SW 1271 (cell line): Measurements from ENCODE around the gene HYAL3.

ENCODE experiments used
- DNase-seq, 2 experiments: peaks; one replicate each; lab custom pipeline; 2025; lab: John Stamatoyannopoulos, UW

The HYAL3 gene

DNA sequence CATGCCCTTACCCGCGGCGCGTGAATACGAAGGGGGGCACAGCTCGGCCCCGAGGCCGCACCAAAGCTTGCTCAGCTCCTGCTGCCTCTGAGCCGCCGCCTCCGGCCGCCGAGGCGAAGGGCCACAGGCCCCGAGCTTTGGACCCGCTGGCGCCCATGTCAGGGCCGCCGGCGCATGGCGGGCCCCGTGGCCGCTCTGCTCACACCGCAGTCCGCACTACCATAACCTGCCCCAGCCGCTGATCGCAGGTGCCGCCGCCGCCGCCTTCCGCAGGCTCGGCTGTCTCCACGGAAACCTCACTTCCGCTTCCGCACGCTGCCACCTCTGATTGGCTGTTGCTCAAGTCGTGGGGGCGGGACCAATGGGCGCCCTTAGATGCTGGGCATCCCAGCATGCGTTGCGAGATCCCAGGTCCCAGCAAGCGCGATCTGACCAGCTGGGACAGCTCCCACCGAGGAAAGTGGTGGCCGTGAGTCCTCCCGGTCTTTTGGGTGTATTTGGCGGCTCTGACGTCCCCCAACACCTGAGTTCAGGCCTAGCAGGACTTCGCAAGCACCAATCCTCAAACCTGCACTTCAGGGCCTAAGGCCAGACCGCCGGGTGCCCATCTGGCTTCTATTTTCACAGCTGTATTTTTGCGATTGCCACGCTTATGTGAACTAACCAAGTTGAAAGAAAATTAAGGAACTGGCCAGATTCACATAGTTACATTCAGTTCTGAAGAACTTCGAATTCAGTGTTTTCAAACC lies 28.9 kb upstream of the HYAL3 start, which contains the start of gene TUSC2:
Gene TUSC2, minus strand, starts transcription at position 281 of the 749 bp plus-strand sequence. Its CDS starts 124 bp downstream, at position 157.
- DNase-seq, result peak; percentile 74 to 89

DNA sequence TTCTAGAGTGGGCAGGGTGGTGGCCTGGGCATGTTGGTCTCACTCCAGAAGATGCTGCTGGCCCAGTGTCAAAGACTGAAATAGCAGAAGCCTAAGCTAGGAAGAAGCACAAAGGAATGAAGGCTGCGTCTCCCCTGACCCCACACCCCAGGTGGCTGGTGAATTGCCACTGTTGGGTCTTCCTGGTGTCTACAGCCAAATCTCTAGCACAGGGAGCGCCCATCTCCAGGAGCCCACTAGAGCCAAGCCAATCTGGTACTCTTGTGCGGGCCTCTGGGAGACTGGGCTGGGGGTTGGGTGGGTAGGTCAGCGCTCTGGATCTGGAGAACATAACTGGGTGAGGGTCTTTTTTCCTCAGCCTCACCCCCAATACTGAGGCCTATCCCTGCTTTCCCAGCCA lies 27.9 kb upstream of the HYAL3 start:
- DNase-seq, result no peak

DNA sequence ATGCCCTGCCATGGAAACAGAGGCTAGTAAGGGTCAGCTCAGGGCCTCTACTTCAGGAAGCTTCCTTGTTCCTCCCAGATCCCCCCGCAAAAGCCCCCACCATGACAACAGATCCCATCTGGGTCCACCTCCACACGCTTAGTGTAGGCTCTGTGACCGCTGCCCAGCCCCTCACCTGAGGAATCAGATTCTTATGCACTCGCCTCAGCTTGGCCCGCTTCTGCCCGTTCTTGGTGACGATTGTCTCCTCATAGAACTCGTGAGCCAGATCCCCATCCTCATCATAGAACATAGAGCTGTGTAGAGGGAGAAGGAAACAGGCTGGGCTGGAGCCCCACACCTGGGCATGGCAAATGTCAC lies 27.0 kb upstream of the HYAL3 start:
- no peak for DNase-seq

DNA sequence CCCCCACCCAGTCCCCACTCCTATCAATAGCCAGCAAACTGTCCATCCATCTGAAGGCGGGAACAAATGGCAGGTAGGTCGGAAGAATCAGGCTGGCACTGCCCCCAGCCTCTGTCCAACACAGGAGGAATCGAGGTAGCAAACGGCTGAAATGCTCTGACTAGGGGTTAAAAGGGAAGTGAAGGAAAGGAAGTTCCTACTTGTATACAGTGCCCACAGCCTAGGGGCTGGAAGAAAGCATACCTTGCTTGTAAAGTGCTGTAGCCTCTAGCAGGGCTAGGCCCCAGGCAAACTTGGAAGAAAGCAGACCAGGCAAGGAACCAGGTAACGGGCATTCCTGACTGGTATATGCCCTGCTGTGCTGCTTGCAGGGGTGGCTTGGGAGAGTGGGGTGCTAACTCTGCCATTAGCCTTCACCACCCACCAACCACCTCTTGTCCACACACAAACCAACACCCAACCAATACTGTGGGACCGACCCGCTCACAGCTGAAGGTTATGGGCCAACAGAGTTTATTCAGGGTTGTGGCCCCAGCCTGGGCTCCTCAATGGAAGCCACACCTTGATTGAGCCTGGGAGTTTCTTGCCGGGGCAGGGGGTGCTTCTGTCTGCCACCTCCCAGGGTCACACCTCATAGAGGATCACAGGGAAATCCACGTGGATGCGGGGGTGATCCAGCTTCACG lies 26.4 kb upstream of the HYAL3 start:
- no peak for DNase-seq

DNA sequence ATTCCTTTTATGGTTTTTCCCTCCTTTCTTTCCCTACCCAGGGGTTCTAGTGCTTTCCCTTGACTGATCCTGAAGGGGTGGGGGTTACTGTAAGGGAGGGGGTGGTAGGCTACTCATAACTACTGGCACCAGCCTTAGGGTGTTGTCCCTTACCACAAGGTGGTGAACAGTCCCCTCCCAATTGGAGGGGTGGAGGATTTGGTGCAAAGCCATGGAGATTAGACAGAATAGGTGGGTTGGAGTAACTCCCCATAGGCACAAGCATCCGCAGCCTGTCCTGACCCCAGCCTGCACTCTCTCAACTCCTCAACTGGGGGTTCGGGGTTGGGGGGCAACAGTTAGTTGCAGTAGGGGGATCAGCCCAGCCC lies 25.9 kb upstream of the HYAL3 start:
- DNase-seq, result no peak

DNA sequence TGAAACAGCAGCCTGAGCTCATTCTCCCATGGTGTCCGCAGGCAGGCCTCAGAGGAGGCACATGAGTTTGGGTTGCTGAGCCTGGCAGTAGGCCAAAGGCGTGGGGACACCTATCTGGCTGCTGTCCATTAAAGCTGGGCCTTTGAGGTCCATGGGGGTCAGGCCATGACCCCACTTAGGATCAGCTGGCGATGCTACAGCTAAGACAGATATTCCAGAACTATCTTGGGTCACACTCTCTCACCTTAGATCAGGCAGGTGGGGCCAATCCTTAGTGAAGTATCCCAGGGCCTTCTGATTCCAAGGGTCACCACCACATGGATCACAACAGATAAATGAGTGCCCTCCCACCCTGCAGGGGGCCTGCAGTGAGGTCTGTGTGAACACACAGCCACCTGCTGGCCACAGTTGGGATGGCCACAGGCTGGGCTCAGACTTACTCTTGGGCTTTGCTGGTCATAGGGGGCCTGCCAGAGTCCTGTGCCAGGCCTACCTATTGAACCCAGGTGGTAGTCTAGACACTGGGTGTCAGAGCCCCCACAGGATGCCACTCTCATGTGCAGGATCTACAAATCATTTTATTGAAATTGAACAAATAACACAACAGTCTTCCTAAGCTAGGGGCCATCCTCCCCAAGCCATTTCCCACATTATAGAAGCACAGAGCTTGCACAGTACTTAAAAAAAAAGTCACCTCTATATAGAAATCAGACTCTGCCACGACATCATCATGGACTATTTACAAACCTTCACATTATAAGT lies 25.3 kb upstream of the HYAL3 start:
- peak; percentile 13 to 63 for DNase-seq

DNA sequence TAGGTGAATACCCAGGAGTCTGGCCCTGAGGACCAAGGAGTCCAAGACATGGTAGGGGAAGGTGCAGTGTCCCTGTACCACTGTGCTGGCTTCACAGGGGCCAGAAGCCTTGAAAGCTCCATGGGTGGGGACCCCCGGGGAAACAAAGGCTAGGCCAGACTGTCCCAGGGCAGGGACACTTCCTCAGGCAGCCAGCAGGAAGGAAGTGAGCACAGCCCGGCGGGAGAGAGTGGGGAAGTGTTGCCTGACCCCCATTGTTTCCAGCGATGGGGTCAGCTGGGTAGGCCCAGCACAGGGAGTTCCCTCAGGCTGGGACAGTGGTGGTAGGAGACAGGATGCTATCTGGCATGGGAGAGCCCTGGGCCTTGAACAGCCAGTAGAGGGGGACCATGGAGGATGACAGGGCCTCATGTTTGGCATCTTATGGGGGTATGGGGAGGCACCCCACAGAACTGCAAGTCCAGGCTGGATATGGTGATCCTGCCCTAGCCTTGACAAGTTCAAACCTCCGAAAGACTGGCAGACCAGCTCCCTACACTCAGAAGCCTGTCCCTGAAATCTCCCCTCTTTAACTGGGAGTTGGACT lies 24.5 kb upstream of the HYAL3 start:
- DNase-seq, result no peak

DNA sequence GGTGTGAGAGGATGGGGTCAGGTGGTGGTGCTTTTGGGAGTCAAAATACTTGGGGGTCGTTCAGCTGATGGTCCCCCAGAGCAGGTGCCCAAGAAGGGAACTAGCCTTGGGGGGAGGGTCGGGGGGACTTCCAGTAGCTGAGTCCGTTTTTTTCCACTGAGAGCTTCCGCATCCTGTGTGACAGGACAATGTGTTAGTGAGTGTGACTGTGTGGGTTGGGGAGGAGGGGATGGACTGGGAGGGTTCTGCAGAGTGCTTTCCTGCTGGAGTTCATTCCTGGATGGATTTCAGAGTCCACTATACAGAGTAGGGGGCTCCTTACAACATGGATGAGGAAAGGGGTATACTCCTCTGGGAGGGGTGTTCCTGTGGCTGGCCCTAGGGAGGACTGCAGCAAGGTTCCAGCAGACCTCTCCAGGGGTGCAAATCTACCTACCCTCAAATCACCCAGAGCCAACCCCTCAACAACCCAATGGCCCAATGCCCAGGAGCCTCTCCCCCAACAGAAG lies 23.9 kb upstream of the HYAL3 start:
- DNase-seq, result no peak

DNA sequence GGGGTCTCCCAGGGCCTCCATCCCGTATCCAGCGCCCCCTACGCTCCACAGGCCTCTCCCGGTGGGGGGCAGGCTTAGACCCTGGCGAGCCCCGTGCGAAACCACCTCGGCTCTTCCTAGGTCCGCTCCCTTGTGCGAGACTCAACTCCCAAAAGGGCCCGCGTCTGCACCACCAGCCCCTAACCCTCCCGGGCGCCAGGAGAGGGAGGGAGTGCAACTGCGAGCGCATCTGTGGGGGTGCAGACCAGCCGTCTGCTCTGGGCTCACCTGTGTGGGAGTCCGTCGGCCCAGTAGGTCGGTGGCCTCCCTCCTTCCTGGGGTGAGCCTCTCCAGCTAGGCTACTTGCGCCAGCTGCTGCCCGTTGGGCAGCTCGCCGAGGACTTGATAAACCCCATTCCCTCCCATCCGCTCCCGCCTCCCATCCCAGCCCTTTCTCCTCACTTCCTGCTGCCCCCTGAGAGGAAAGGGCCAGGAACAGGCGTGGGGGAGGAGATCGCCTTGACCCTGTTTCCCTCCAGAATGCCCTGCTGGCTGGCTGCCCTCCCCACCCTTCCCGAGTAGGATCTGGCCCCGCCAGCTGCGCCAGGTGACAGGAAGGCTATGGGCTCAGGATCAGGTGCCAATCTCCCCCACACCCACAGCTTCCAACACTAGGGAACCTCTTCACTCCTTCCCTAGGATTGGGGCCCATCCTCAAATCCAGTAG lies 23.3 kb upstream of the HYAL3 start, which contains the start of gene HYAL2:
Gene HYAL2, minus strand, starts transcription at position 360 of the 706 bp plus-strand sequence. CDS start 2,256 bp downstream, outside the sequence.
- DNase-seq, result no peak

DNA sequence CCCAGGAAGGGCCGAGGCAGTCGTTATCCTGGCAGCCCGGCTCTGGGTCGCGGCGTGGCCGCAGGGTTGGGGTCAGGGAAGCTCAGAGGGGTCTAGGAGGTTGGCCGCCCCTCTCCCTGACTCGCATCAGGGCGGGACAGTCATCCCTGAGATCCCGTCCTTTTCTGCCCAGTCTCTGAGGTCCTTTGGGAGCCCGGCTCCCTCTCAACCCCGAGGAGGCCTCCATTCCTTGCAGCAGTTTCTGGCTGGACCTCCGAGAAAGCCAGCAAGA lies 22.8 kb upstream of the HYAL3 start:
- DNase-seq, result no peak

DNA sequence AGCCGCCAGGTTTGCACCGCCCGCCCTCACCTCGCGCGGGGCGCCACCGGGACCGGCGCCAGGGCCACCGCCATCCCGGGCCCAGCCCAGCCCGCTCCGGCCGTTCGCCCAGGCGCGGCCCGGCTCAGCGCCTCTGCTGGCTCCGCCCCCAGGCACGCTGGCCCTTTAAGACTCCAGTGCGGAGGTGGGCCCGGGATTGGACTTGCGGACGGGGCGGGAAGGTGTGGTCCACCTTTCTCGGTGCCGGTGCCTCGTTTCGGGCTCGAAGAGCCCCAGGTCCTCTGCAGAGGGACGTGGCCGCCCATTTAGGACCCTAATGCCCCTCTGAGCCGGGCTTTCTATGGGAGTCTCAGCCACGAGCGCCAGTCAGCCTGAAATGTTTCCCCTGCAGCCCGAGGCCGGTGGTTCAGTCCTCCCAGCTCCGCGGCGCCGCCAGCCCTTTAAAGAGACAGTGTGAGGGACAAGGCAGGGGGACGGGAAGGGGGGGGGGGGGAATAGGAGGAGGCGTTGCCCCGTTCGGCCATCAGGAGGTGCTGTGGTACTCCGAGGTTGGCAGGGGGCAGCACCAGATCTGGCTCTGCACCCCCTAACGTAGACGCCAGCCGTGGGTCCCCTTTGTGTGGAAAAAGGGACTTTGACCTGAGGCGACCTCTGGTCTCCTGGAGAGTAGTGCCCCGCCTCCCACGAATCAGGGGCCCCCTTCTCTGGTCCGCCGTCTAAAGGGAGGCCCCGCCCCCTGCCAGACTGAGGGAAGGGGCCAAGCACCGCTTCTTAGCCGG lies 22.3 kb upstream of the HYAL3 start:
- peak; percentile 22 to 81 for DNase-seq

DNA sequence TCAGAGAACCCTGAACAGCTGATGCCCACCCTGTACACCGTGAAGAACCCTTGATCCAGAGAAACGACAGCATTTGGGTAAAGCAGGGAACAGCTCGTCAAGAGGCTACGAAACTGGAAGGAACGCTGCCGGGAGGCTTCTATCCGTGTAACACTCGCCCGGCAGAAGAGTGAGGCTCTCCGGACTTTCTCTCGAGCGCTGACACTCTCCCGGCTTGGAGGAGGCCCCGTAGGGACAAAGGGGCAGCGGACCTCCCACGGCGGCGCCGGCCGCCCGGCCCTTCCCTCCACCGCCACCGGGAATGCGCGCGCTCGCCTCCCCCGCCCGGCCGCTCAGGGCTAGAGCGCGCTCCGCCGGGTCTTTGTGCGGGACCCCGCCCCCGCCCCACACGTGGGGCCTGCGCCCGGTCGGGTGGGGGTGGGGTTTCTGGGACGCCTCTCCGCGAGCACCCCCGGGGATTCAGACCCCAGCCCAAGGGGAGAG lies 21.7 kb upstream of the HYAL3 start:
- DNase-seq, result peak in 1 of 2 experiments; percentile 43

DNA sequence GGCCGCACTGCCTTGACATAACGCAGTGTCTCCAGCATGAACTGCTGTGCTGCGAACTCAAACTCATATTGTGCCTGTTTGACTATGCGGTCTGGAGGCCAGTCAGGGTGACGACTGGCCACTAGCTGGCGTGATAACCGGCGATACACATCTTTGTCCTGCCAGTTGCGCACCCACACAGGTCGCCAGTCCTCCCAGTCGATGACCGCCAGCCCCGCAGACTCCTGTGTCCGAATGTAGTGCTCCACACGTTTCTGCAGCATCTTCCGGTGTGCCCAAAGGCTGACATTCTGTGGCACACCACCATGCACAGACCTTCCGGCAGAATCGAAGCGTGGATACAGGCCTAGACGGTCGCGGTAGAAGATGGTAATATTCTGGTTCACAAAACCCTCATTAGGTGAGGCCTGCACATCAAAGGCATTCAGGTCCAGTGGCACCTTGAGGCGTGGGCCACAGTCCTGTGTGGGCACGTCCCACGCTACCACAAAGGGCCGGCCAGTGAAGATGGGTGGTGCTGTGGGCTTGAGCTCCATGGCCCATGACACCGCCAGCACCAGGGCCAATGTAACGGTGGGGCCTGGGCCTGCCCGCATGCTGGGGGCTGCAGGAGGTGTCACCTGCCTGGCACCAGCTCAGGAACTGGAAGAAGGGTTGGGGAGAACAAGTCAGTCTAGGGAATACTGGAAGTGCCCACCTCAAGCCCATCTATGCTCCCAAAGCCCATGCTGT lies 20.9 kb upstream of the HYAL3 start:
- DNase-seq, result no peak

DNA sequence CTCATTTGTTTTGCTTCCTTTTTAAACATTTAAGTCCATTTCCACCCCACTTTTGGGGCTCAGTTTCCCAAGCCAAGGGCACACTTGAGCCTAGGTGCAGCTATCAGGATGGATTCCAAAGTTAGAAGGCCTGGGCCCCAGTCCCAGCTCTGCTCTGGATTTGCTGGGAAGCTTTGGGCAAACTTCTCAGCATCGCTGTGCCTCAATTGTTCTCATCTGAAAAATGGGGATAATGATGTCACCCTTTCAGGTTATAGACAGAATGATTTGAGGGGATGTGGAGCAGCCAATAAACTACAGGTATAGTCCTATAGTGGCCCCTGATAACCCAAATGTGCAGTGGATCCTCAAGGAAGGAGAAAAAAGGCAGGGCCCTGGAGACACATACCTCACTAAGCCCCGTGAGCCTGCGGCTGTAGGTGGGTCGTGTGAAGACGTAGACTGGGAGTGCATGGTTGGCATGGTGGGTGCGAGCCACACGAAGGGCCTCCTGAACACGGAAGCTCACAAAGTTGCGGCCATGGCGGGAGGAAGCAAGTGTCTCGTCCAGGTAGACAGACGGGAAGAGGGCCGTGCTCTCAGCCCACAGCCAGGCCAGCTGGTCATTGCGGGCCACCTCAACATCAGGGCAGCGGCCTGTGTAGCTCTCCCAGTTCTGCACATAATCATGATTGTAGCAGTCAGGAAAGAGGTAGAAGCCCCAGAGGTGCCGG lies 20.1 kb upstream of the HYAL3 start:
- DNase-seq, result no peak

DNA sequence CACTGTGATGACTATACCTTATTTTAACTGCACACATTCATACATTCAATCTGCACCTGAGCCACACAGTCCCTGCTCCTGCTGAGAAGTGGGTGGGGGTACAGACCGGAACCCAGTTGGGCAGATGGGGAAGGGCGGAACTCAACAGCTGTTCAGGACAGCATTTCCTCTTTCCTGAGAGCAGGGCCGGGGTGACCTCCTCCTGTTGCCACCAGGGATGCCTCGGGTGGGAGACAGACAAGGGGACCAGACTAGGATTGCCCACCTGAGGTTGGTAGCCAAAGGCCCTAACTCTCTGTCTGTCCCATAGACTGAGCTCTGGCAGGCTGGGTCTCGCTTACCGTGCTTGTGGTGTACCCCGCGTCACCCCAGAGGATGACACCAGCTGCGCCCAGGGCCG lies 19.4 kb upstream of the HYAL3 start:
- DNase-seq, result no peak

DNA sequence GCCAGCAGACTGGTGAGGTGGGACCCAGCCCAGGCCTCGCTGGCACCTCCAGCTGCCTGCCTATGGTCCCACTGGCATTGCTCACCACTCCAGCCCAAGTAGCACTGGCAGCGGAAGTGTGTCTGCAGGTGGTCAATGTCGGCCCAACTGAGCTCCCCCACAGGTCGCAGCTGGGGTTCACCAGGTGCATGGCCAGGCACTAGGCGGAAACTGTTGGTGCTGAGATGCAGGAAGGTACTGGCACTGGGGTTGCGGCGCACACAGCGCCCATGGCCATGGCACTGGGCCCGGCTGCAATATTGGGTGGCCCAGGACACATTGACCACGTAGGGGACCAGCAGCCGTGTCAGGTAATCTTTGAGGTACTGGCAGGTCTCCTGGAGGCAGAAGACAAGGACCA lies 19.0 kb upstream of the HYAL3 start:
- DNase-seq, result no peak

DNA sequence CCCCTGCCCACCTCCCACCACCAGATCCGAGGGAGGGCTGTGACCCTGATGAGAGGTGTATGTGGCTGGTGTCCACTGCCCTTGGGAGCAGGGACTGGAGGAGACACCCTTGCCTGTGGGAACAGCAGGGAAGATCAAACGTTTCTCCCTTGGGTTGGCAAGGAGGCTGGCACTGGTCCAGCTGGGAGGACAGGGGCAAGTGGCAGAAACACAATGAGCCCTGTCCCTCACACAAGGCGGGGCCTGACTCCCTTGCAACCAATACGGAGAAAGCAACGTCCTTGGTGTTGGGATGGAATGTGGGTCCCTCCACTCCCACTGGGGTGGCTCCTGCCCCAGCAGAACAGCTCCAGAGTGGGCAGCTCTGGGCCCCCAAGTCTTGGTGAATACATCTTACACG lies 18.1 kb upstream of the HYAL3 start:
- no peak for DNase-seq

DNA sequence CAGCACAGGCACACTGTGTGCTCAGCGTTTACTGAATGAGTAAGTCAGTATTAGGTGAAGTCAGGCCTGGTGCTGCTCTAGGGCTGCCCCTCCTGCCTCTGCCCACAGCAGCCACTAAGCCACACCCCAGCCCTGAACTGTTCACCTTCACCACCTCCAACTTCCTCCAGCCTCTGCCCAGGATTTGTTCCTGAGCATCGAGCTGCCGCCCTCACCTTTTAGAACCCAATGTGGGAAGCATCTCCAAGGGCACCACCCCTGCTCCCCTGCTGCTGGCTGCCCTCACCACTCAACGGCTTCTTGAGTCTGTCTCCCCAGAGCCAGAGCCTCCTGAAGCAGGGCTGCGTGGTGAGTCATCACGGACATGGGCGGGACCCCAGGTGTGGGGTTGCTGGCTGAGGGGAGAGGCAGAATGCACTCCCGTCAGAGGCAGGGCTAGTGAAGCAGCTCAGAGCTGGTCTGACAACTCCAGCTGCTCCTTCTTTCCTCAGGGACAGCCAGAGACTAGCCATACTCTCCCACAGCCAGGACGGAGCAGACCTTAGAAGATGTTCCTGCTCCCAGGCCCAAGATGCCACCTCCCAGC lies 17.5 kb upstream of the HYAL3 start:
- peak in 1 of 2 experiments; percentile 22 for DNase-seq

DNA sequence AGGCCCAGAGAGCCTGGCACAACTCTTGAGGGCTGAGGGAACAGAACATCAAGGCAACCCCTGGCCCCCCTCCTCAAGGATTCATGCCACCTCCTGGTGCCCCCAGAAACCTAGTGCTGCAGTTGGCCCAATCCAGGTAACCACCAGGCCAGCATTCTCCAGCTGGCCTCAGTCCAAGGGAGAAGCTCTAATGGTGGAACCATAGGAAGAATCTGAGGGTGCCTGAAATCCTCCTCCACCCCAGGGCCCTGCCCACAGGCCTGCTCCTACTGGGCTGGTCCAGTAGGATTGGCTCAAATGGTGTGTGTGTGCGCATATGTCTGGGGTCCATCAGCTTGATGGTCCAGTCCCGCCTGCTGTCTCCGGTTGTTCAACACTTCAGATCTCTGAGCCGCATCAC lies 15.6 kb upstream of the HYAL3 start:
- DNase-seq, result no peak
